HepG2 (cell line): ENCODE results near the gene MCOLN1. TPM values are rescaled to one million over a fixed set of nuclear protein-coding genes. Genes with fewer than 3 reads are reported as not detected.
A peak's percentile ranks its signal among the peaks of the same experiment; 100 is the strongest.

Experiments used
- ATF4 ChIP-seq, 2 experiments: fragments of 450-650 bp in 1 of 2; sonication (generic) in 1 of 2; formaldehyde crosslinking; IDR thresholded peaks; 2 replicates each; pipeline versions ENCODE4 v1.5.0 to v1.8.0; 2020 to 2022; ENCODE audit warnings: mild to moderate bottlenecking in 1 of 2, missing genetic modification reagents in 1 of 2
- ATF6 ChIP-seq: sonication (generic); formaldehyde crosslinking; conservative IDR thresholded peaks from 2 replicates; pipeline ENCODE4 v1.4.0; 2020; ENCODE audit warnings: missing genetic modification reagents
- CEBPB ChIP-seq: IDR thresholded peaks from 2 replicates; pipeline ENCODE4 v1.6.1; 2011; ENCODE audit warnings: low read depth, low read length, improper control_type of control experiment, borderline replicate concordance
- EEA1 ChIP-seq: sonication (generic); formaldehyde crosslinking; IDR thresholded peaks from 2 replicates; pipeline ENCODE4 v1.5.1; 2020; ENCODE audit warnings: mild to moderate bottlenecking, missing genetic modification reagents, borderline replicate concordance
- FOXO4 ChIP-seq: sonication (generic); formaldehyde crosslinking; conservative IDR thresholded peaks from 2 replicates; pipeline ENCODE4 v1.8.1; 2023; ENCODE audit warnings: missing genetic modification reagents
- HNF1B ChIP-seq: sonication (generic); formaldehyde crosslinking; IDR thresholded peaks from 2 replicates; pipeline ENCODE4 v1.5.1; 2020; ENCODE audit warnings: mild to moderate bottlenecking, moderate library complexity, missing genetic modification reagents
- IRF2 ChIP-seq: IDR thresholded peaks from 2 replicates; pipeline ENCODE4 v1.6.1; 2018; ENCODE audit warnings: missing genetic modification reagents, missing compliant biosample characterization
- KLF13 ChIP-seq: sonication (generic); formaldehyde crosslinking; IDR thresholded peaks from 2 replicates; pipeline ENCODE4 v1.4.0; 2020; ENCODE audit warnings: mild to moderate bottlenecking, missing genetic modification reagents
- PRPF4 ChIP-seq: fragments of 200-400 bp; formaldehyde crosslinking; IDR thresholded peaks from 2 replicates; pipeline ENCODE4 v1.6.1; 2016; ENCODE audit warnings: low read length, low read depth; ENCODE audit not compliant: poor library complexity, severe bottlenecking
- RBM22 ChIP-seq: fragments of 200-400 bp; formaldehyde crosslinking; optimal IDR thresholded peaks from 2 replicates; pipeline ENCODE3; 2017; ENCODE audit warnings: mild to moderate bottlenecking, low read length, moderate library complexity
- REL ChIP-seq: sonication (generic); formaldehyde crosslinking; conservative IDR thresholded peaks from 2 replicates; pipeline ENCODE4 v1.8.0; 2022; ENCODE audit warnings: mild to moderate bottlenecking, missing genetic modification reagents, moderate library complexity
- SAP130 ChIP-seq: IDR thresholded peaks from 2 replicates; pipeline ENCODE4 v1.6.1; 2016; ENCODE audit warnings: low read depth
- SRF ChIP-seq: IDR thresholded peaks from 2 replicates; pipeline ENCODE4 v1.6.1; 2011; ENCODE audit warnings: mild to moderate bottlenecking, low read depth, low read length, moderate library complexity
- ZNF143 ChIP-seq: sonication (generic); formaldehyde crosslinking; IDR thresholded peaks from 2 replicates; pipeline ENCODE4 v1.4.0; 2020; ENCODE audit warnings: missing genetic modification reagents
- ZNF17 ChIP-seq: sonication (generic); formaldehyde crosslinking; IDR thresholded peaks from 2 replicates; pipeline ENCODE4 v1.5.0; 2020; ENCODE audit warnings: mild to moderate bottlenecking, missing genetic modification reagents
- ZNF24 ChIP-seq: fragments of 450-650 bp; IDR thresholded peaks from 2 replicates; pipeline ENCODE4 v1.6.1; 2017; ENCODE audit warnings: antibody characterized with exemption, mild to moderate bottlenecking
- ZNF329 ChIP-seq: sonication (generic); formaldehyde crosslinking; IDR thresholded peaks from 2 replicates; pipeline ENCODE4 v1.9.0; 2021; ENCODE audit warnings: low read depth, mild to moderate bottlenecking, missing genetic modification reagents
- ZNF687 ChIP-seq: sonication (generic); formaldehyde crosslinking; IDR thresholded peaks from 2 replicates; pipeline ENCODE4 v1.5.1; 2020; ENCODE audit warnings: mild to moderate bottlenecking, missing genetic modification reagents, moderate library complexity
- ZNF737 ChIP-seq: sonication (generic); formaldehyde crosslinking; IDR thresholded peaks from 2 replicates; pipeline ENCODE4 v1.5.0; 2020; ENCODE audit warnings: missing genetic modification reagents, mild to moderate bottlenecking, borderline replicate concordance
- ZNF768 ChIP-seq: sonication (generic); formaldehyde crosslinking; IDR thresholded peaks from 2 replicates; pipeline ENCODE4 v1.4.0; 2020; ENCODE audit warnings: missing genetic modification reagents
- polyA plus RNA-seq, 8 experiments: library from polyadenylated mRNA; depleted of rRNA in 3 of 8; stranded (reverse) in 7 of 8; unstranded in 1 of 8; fragments of >200 nt; fragmentation: Illumina TruSeq in 4 of 8; extraction: Trizol in 4 of 8; gene quantifications; 2 replicates each; pipeline versions ENCODE4 v1.2.1 to v1.2.3, GENCODE V29; 2011 to 2016; ENCODE audit warnings: low read depth in 4 of 8, missing spikeins in 1 of 8, mixed read lengths in 1 of 8; ENCODE audit not compliant: insufficient read depth in 1 of 8
- total RNA-seq, 5 experiments: library from RNA; depleted of rRNA; stranded (reverse); fragments of >200 nt; fragmentation: Illumina TruSeq; extraction: Trizol; gene quantifications; 2 replicates each; pipeline ENCODE4 v1.2.3, GENCODE V29; 2016; ENCODE audit warnings: low read depth in 1 of 5

MCOLN1 gene
- total and polyA plus RNA-seq, 2 of the 13 experiments (the other 11 are each of a cell fraction or from before 2014, with no cell fraction given): 3.4 to 15.7 TPM

- 0 out of 2 replicates have a peak, but pooled peaks have one; percentile 34 for TF ChIP-seq HNF1B (CRISPR knock-in tag)
- no peak for TF ChIP-seq PRPF4
- TF ChIP-seq ZNF17 (CRISPR knock-in tag): no peak
- TF ChIP-seq ZNF24: no peak
- no peak for TF ChIP-seq ZNF737 (CRISPR knock-in tag)
- no peak for TF ChIP-seq ZNF143 (CRISPR knock-in tag)
- no peak for TF ChIP-seq RBM22
- TF ChIP-seq ZNF329: no peak
- no peak for TF ChIP-seq ATF6
- TF ChIP-seq ATF4 (CRISPR knock-in tag; IDR thresholded peaks at IDR 0.05): 0 out of 4 replicates have a peak, but pooled peaks of 1 of the 2 experiments have one; percentile 32
- TF ChIP-seq ZNF768 (CRISPR knock-in tag): no peak
- peak; percentile 21 for TF ChIP-seq ZNF687 (CRISPR knock-in tag)
- no peak for TF ChIP-seq EEA1 (CRISPR knock-in tag)
- no peak for TF ChIP-seq CEBPB
- TF ChIP-seq KLF13 (CRISPR knock-in tag): no peak
- TF ChIP-seq SRF: no peak
- TF ChIP-seq FOXO4 (CRISPR knock-in tag): no peak
- no peak for TF ChIP-seq IRF2 (CRISPR knock-in tag)
- TF ChIP-seq SAP130 (CRISPR knock-in tag): no peak
- no peak for TF ChIP-seq REL
Observed at GRCh38 chr19:7533281-7533885, 11.0 kb downstream of the MCOLN1 start (continued).
